GM21515 (cell line): ENCODE results near the gene PHTF2.
"Not testable (repeated sequence)": the region's sequence is repeated elsewhere in the genome, so short reads cannot be mapped to it uniquely, and the experiment has no call there.

Experiments
- ATAC-seq: cut with Tn5 transposase; IDR thresholded peaks from one replicate; pipeline ENCODE4 v1.9.1; 2021; ENCODE audit not compliant: unreplicated experiment

The PHTF2 gene

DNA sequence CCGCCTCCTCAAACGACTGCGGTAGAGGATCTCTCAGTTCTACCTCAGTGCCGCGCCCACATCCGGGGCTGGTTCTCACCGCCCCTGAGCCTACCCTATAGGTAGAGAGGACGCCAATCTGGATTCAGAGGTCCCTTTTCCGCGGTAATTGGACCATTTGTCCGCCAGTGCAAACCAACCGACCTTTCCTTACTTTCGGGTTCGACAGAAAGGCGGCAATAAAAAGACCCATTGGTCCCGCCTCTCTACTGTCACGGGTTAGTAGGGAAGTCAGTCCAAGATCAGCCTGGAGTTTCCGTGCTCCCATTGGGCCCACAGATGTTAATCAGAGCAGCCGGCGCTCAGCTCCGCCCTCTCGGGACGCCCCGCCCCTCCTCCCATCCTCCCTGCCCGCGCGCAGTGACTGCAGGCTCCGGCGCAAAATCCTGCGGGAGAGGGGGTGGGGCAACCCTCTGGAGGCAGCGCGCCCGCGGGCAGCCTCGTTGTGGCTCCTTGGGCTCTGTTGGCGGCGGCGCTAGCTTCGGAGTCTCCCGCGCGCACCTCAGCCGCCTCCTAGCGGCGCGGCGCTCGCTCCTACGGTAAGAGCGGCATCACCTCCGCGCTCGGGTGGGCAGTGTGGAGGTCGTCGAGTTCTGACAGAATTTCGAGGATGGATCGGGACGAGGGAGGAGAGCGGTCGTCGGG, at the start of gene PHTF2, which contains the start of gene TMEM60:
Gene PHTF2 (plus strand): TSS at position 380 of the 684 bp plus-strand sequence.
Gene TMEM60 (minus strand): TSS at position 41 of the 684 bp plus-strand sequence. CDS start 4,061 bp downstream, outside the sequence.
- ATAC-seq = peak; percentile 91

DNA sequence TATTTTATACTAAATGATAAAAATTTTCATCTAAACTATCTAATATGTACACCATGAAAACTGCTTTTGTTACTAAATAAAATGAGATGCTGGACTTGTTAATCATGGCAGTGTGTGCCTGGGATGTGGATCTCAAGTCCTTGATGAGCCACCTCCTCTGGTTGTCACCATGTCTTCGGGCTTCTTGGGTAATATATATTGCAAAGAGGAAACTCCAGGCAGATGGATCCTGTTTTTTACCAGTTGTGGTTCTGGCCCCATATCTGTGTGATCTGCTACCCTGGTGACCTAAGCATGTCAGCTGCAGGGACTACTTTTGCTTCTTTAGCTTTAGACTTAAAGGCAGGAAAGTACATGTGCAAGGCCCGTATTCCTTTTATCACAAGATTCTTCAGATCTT, 46.6 kb upstream of the PHTF2 start:
- no peak for ATAC-seq

DNA sequence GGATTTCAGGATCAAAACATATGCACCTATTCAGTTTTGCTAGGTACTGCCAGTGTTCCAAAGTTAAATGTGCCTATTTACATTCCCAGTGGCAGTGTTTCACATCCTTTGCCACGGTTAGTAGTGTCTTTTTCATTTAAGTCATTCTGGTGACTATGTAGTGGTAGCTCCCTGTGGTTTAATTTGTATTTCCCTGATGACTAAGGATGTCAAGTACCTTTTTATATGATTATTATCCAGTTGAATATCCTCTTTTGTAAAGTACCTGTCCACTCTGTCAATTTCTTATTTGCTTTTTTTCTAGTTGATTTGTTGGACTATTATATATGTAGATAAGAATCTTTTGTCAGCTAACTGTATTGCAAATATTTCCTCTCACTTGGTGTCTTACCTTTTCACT, 45.4 kb upstream of the PHTF2 start:
- no peak for ATAC-seq

DNA sequence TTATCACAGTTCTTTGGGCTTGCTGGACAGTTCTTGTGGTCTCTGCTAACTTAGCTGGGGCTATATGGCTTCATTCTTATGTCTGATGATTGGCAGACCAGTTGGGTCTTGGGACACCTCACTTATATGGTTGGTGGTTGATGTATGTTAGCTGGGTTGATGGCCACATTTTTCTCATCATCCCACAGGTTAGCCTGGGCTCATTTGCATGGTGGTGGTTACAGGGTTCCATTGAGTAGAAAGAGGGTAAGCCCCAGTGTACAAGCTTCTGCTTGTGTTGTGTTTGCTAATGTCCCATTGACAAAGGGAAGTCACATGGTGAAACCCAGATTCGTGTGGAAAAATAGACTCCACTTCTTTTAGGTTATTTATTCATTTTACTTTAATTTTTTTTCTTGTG, 41.0 kb upstream of the PHTF2 start:
- ATAC-seq = peak; percentile 91

DNA sequence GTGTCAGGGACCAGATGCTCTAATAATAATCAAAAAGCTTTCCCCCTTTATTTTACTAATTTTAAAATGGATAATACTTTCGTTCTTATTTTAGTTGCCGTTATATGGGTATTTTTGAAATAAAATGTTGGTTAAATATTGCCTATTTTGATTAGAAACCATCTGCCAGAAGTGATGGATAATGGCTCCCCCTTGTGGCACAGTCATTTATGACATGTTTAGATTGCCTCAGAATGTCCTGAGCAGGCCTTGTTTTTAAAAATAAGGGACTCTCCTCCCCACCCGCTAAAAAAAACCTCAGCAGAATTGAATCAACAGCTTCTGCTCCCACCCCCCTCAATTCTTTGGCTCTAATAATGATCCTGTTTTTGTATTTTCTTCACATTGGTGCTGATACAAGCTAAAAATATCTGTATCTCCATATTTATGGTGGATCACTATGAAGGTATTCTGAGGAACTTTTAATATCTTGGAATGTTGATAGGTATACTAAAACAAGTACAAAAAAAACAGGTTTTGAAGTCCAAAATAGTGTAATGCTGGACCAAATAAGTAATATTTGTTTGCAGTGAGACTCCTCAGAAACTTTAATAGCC, 39.2 kb upstream of the PHTF2 start:
- ATAC-seq = no peak

DNA sequence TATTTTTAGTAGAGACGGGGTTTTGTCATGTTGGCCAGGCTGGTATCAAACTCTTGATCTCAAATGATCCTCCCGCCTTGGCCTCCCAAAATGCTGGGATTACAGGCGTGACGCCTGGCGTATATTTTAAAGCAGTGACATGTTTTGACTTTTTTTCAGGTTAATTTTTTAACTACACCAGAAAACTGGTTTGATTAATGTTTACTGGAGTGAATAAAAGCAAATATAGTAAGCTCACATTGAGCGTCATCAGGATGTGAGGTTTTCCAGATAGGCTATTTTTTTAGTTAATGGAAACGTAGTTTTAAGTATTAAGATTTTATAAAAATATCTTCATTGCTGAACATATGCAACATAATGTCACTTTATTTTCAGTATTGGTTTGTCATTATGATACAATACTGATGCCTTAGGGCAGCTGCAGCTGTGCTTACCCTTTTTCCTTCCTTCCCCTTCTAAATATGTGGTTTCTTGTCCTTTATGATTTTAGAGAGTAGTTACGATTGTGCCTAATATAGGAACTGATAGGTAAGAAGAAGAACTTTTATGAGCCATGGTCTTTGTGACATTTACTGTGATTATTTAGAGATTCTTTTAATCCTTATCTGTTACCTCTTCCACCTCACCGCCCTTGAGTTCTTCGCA, 37.6 kb upstream of the PHTF2 start:
- no peak for ATAC-seq

DNA sequence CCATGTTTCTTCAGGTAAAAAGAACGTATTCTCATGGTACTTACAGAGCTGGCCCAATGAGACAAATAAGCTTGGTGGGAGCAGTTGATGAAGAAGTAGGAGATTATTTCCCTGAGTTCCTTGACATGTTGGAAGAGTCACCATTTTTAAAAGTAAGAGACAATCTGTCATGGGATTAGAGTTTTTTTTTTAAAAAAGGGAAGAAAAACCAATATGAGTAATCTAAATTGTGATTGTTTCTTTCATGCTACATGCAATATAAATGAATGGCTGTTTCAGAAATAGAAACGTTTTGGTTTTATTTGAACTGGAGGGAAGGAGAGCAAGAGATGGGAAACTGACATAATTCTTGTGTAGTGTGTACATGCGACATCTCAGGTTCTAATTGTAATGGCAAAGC, 33.1 kb upstream of the PHTF2 start:
- no peak for ATAC-seq

DNA sequence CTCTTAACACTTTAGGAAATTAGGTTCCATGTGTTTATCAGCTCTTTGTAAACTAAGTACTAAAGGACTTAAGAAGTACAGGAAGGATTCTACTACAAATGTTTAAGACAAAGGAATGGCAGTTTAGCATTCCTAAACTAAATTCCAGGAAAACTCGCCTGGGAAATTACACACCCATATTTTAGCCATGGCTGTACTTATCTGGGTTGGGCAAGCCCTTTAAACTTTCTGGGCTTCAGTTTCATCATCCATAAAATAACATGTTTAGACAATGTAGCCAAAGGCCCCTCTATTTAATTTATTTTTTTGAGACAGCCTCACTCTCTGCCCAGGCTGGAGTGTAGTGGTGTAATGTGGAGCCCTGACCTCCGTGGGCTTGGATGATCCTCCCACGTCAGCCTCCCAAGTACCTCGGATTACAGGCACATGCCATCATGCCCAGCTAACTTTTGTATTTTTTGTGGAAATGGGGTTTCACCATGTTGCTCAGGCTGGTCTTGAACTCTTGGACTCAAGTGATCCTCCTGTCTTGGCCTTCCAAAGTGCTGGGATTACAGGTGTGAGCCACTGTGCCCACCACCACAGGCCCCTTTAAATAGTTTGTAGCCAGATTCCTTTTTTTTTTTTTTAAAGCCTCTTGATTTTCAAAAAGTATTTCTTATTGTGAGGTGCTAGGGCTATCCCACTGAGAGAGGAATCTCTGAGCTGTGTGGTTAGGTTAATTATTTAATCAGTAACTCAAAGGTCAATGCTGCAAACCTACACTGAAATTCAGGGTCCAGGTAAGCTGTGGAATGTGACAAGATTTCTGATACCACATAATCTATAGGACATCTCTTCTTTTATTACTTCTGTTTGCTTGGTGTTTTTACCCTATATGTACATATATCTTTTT, 32.4 kb upstream of the PHTF2 start:
- no peak for ATAC-seq

DNA sequence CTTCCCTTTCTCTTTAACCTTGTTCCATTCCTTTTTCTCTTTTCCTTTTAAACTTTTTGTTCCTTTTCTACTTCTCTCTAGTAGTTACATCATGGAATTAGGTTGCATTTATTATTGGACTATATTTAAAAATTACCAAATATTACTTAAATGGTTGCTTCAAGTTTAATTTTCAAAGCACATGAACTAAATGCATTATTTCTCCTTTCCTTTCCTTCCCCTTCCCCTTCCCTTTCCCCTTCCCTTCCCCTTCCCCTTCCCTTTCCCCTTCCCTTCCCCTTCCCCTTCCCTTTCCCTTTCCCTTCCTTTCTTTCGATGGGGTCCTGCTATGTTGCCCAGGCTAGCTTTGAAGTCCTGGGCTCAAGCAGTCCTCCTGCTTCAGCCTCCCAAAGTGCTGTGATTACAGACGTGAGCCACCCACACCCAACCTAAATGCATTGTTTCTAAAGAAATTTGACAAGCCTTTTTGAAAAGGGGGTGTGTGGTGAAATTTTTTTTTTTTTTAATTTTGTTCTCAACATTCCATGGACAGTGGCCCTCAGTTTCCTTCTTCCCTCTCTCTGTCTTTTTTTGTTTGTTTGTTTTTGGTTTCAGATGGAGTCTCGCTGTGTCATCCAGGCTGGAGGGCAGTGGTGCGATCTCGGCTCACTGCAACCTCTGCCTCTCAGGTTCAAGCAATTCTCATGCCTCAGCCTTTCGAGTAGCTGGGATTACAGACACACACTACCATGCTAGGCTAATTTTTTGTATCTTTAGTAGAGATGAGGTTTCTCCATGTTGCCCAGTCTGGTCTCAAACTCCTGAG, 31.6 kb upstream of the PHTF2 start:
- ATAC-seq = no peak

DNA sequence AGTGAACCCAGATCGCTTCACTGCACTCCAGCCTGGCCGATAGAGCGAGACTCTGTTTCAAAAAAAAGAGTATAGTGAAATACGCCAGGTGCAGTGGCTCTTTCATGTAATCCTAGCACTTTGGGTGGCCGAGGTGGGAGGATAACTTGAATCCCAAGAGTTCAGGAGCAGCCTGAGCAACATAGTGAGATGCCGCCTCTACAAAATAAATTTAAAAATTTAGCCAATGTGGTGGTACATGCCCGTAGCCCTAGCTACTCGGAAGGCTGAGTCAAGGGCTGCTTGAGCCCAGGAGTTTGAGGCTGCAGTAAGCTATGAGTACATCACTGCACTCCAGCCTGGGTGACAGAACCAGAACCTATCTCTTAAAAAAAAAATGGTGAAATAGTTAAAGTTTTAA, 28.3 kb upstream of the PHTF2 start:
- ATAC-seq = no peak

DNA sequence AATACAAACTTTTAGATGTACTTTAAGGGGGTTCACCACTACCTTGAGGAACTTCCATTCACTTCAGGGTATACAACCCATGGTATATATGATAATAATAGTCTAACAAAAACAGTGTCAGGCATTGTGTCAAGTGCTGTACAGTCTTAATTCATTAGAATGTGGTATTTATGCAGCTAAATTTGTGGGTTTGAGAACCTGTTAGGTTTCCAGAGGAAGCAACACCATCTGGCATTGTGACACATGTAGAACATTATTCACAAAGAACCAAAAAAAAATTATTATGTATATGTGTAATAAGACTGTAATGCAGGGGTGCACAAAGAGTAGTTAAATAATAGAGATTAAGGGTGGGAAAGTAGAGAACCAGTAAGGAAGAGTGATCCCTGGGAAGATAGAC, 26.7 kb upstream of the PHTF2 start:
- no peak for ATAC-seq

DNA sequence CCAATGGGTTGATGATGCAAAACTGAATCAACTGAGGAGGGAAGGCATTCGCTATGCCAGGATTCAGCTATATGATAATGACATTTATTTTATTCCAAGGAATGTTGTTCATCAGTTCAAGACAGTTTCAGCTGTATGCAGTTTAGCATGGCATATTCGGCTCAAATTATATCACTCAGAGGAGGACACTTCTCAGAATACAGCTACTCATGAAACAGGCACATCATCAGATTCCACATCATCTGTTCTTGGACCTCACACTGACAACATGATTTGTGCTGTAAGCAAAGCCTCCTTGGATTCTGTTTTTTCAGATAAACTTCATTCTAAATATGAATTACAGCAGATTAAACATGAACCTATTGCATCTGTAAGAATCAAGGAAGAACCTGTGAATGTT, 20.0 kb upstream of the PHTF2 start:
- ATAC-seq = no peak

DNA sequence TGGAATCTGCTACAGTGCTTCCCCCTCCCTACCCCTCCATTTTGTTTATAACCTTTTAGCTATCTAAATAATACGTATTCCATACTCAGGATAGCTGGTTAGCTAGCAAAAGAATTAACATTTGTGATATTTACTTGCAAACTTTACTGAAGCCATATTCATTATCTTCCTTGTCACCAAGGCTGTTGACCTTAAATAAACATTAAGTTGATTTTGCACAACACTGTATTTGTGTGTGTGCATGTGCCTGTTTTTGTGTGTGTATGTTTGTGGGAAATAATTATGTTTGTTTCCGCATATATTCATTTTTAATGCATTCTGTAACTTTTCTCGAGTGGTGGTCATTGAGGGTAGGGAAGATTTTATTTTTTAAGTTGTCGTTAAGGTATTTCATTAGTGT, 16.2 kb upstream of the PHTF2 start:
- no peak for ATAC-seq

DNA sequence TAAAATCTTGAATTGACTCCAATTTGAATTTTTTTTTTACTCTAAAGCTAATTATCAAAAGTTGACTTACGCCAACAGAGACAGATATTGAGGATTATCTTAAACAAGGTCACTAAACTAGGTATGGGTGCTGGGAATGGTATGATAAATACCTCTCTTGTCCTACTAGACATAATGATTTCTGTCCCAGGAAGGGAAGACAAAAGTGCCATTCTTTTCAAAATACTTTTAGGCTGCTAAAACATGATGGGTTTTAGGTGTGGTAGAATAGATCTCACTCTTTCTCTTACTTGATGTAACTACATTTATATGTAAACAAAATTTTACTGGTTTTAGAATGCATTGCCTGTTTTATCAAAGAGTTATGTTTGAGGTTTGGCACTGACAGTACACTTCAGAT, 15.5 kb upstream of the PHTF2 start:
- ATAC-seq = no peak

DNA sequence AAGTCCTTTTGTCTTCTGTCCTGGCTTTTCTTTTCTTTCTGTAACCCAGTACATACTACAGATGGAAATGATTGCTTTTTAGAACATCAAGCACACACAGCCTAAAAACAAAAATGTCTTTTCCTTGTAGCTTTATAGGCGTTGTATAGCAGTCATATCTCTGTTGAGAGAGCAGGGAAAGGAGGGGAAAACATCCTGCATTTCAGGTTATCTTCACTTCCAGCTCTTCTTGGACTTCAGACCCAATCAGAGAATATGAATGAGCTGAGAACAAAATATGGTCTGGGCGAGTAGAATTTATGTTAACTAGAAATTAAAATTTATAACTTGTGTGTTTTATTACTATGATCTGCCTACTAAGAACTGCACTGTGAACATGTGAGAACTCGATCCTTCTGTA, 15.0 kb upstream of the PHTF2 start:
- no peak for ATAC-seq

DNA sequence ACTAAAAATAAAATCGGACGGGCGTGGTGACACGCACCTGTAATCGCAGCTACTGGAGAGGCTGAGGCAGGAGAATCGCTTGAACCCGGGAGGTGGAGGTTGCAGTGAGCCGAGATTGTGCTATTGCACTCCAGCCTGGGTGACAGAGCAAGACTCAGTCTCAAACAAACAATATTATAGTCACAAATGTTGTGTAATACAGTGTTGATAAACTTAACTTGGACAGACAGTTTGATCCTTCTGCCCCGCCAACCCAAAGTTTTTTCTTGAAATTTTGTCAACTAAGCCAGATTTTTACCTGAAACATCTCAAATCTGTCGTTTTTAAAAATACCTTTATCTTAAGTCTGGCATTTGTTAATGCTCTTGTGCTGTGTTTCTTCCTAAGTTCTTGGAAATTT, 14.1 kb upstream of the PHTF2 start:
- ATAC-seq = not testable (repeated sequence)

DNA sequence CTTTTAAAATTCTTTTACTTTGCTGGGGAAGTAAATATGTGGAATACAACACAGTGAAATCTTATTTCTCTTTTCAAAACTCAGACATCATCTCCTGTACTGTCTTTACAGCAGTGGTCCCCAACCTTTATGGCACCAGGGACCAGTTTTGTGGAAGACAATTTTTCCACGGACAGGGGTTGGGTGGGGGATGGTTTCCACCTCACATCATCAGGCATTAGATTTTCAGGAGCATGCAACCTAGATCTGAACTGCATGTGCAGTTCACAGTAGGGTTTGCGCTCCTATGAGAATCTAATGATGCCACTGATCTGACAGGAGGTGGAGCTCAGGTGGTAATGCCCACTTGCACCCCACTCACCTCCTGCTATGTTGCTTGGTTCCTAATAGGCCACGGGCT, 12.6 kb upstream of the PHTF2 start:
- ATAC-seq = no peak

DNA sequence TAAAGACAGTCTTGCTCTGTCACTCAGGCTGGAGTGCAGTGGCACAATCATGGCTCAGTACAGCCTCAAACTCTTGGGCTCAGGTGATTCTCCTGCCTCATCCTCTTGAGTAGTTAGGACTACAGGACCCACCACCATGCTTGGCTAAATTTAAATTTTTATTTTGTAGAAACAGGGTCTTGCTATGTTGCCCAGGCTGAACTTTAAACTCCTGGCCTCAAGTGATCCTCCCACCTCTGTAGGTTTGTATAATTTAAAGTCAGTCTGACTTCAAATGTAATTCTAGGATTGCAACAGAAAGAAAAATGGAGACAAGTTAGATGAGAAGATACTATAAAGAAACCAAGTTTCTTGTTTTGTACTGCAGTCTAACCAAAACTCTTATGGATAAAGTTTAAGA, 11.8 kb upstream of the PHTF2 start:
- ATAC-seq = no peak

DNA sequence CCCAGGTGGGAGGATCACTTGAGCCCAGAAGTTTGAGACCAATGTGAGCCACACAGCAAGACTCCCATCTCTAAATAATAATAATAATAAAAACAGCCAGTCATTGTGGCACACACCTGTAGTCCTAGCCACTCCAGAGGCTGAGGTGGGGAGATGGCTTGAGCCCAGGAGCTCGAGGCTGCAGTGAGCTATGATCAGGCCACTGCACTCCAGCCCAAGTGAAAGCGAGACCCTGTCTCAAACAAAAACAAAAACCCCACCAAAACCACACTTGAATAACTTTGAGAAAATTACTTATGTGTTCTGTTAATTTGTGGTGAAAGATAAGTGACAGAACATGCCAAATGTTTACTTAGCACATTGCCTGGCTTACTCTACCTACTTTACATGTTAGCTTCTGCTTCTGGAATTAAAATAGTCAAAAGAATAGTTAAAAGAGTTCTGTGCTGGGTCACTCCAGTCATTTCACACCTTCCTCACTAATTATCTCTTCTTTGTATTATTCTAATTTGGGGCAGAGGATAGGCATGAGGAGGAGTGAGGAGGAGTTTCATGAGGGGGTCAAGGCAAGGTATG, 10.2 kb upstream of the PHTF2 start:
- ATAC-seq = no peak

DNA sequence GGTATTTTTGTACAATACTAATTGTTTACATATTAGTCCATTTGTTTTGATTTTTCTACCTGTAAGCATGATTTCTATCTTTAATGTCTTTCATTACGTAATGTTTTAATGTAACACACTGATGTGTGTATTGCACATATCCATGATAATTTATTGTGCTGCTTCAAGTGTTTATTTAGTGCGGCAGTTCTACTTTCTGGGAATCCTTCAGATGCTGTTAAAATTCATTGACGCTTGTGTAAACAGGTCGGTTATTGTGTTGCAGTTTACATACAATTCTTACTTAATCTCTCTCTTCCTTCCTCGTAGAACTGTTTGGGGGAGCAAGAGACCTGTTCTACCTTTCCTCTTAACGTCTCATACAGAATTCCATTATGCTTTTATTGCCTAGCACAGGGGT, 7.2 kb upstream of the PHTF2 start:
- no peak for ATAC-seq
